Keratinocyte (primary cell): Measurements from ENCODE around the gene HMGA1. TPM values are rescaled to one million over a fixed set of nuclear protein-coding genes. Genes with fewer than 3 reads are reported as not detected.

ENCODE experiments used
- DNase-seq: peaks from one replicate; pipeline ENCODE4 v3.0.0-alpha.2; 2011; ENCODE audit warnings: low read depth, missing footprints, low spot score
- FAIRE-seq: peaks from 2 replicates; lab custom pipeline; 2011; peaks lifted over from hg19 to GRCh38; lab: Jason Lieb, UNC
- H2AFZ ChIP-seq: 2 replicates; pipeline ENCODE4 v1.6.0; 2012; ENCODE audit warnings: low read length, control low read depth, inconsistent platforms; ENCODE audit not compliant: control insufficient read depth
- H3K27ac ChIP-seq: 2 replicates; pipeline ENCODE4 v1.5.1; 2011; ENCODE audit warnings: low read length; ENCODE audit not compliant: control insufficient read depth, insufficient read depth
- H3K27me3 ChIP-seq: 3 replicates; pipeline ENCODE4 v1.6.0; 2011; ENCODE audit warnings: low read length; ENCODE audit not compliant: control insufficient read depth, insufficient read depth; ENCODE audit errors: extremely low read depth
- H3K36me3 ChIP-seq, 2 experiments: 2 replicates in 1 of 2; 3 replicates in 1 of 2; pipeline ENCODE4 v1.5.1; 2011; ENCODE audit warnings: low read length in 2 of 2, mild to moderate bottlenecking in 1 of 2; ENCODE audit not compliant: control insufficient read depth in 2 of 2, insufficient read depth in 2 of 2; ENCODE audit errors: extremely low read depth in 1 of 2
- H3K4me1 ChIP-seq: 3 replicates; pipeline ENCODE4 v1.5.1; 2011; ENCODE audit warnings: low read length; ENCODE audit not compliant: control insufficient read depth, insufficient read depth; ENCODE audit errors: extremely low read depth
- H3K4me2 ChIP-seq: 3 replicates; pipeline ENCODE4 v1.6.0; 2011; ENCODE audit warnings: low read depth, low read length; ENCODE audit not compliant: control insufficient read depth, insufficient read depth; ENCODE audit errors: extremely low read depth
- H3K4me3 ChIP-seq, 3 experiments: fragments of 200-600 bp in 1 of 3; sonication (generic) in 1 of 3; 2 replicates in 2 of 3; 3 replicates in 1 of 3; pipeline ENCODE4 v1.5.1; 2011 to 2016; ENCODE audit warnings: low read length in 3 of 3, mild to moderate bottlenecking in 3 of 3, control low read depth in 2 of 3, inconsistent platforms in 1 of 3, low read depth in 1 of 3, mixed read lengths in 1 of 3, mixed run types in 1 of 3, moderate library complexity in 1 of 3; ENCODE audit not compliant: control insufficient read depth in 2 of 3, insufficient read depth in 2 of 3; ENCODE audit errors: extremely low read depth in 1 of 3
- H3K79me2 ChIP-seq: 2 replicates; pipeline ENCODE4 v1.6.0; 2012; ENCODE audit warnings: low read length; ENCODE audit not compliant: control insufficient read depth, insufficient read depth
- H3K9ac ChIP-seq: 3 replicates; pipeline ENCODE4 v1.6.0; 2011; ENCODE audit warnings: low read length; ENCODE audit not compliant: control insufficient read depth, insufficient read depth; ENCODE audit errors: extremely low read depth
- H3K9me1 ChIP-seq: 3 replicates; pipeline ENCODE4 v1.6.0; 2011; ENCODE audit warnings: low read length; ENCODE audit not compliant: control insufficient read depth, insufficient read depth; ENCODE audit errors: extremely low read depth
- H3K9me3 ChIP-seq: 2 replicates; pipeline ENCODE4 v1.5.1; 2012; ENCODE audit warnings: low read depth, low read length; ENCODE audit not compliant: control insufficient read depth
- H4K20me1 ChIP-seq: 3 replicates; pipeline ENCODE4 v1.6.0; 2011; ENCODE audit warnings: low read length; ENCODE audit not compliant: control insufficient read depth, insufficient read depth; ENCODE audit errors: extremely low read depth
- EZH2 ChIP-seq: IDR thresholded peaks from one replicate; pipeline ENCODE4 v1.6.1; 2012; ENCODE audit warnings: inconsistent platforms, mild to moderate bottlenecking, low read length, moderate library complexity
- dilution Hi-C: fragments of 300-500 bp; cut with MboI; formaldehyde crosslinking; loops from one replicate; pipeline ENCODE4 v1.7.0; 2020; ENCODE audit warnings: low sequenced_read_pairs; ENCODE audit not compliant: extremely low pct_ligation_motif_present
- polyA plus RNA-seq, 5 experiments: library from polyadenylated mRNA; depleted of rRNA in 3 of 5; stranded (reverse) in 3 of 5; stranded (forward) in 1 of 5; unstranded in 1 of 5; fragments of >200 nt; gene quantifications; 1 replicate in 1 of 5; 2 replicates in 3 of 5; 3 replicates in 1 of 5; pipeline versions ENCODE4 v1.2.1 to v1.2.3, GENCODE V29; 2011 to 2012; ENCODE audit warnings: missing spikeins in 2 of 5, low read depth in 1 of 5, low replicate concordance in 1 of 5
- TF ChIP-seq, protein P1 (sequence below), 3 experiments: IDR thresholded peaks in 1 of 3; conservative IDR thresholded peaks in 1 of 3; optimal IDR thresholded peaks in 1 of 3; 2 replicates in 2 of 3; 3 replicates in 1 of 3; pipeline versions ENCODE3 to v1.5.1; 2011; ENCODE audit warnings: low read length in 3 of 3, mild to moderate bottlenecking in 3 of 3, moderate library complexity in 2 of 3, control low read depth in 1 of 3, inconsistent platforms in 1 of 3; ENCODE audit not compliant: insufficient read depth in 2 of 3; ENCODE audit errors: extremely low read depth in 1 of 3

The HMGA1 gene
- polyA plus RNA-seq, 1 donor (not counting 4 experiments of a cell fraction or from before 2014, with no cell fraction given), result 160 TPM

DNA sequence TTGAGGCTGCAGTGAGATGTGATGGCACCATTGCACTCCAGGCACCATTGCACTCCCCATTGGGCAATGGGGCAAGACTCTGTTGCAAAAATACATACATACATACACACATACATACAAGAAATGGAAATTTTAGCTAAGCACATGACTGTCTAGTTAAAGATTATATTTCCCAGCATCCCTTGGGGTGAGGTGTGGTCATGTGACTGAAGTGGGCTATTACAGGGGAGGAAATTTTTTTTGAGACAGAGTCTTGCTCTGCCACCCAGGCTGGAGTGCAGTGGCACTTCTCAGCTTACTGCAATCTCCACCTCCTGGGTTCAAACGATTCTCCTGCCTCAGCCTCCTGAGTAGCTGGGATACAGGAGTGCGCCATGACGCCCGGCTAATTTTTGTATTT, 32.0 kb upstream of the HMGA1 start:
- TF ChIP-seq, protein P1, sequence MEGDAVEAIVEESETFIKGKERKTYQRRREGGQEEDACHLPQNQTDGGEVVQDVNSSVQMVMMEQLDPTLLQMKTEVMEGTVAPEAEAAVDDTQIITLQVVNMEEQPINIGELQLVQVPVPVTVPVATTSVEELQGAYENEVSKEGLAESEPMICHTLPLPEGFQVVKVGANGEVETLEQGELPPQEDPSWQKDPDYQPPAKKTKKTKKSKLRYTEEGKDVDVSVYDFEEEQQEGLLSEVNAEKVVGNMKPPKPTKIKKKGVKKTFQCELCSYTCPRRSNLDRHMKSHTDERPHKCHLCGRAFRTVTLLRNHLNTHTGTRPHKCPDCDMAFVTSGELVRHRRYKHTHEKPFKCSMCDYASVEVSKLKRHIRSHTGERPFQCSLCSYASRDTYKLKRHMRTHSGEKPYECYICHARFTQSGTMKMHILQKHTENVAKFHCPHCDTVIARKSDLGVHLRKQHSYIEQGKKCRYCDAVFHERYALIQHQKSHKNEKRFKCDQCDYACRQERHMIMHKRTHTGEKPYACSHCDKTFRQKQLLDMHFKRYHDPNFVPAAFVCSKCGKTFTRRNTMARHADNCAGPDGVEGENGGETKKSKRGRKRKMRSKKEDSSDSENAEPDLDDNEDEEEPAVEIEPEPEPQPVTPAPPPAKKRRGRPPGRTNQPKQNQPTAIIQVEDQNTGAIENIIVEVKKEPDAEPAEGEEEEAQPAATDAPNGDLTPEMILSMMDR (optimal IDR thresholded peaks at IDR 0.05 in 1 of 3, IDR thresholded peaks at IDR 0.05 in 1 of 3, conservative IDR thresholded peaks at IDR 0.05 in 1 of 3; ENCODE audit: extremely low read depth in 1 of 3, insufficient read depth in 2 of 3, low read length in 3 of 3), result no peak
- no peak for TF ChIP-seq EZH2
- no peaks in the 10 kb centered on the region for H3K9me3 ChIP-seq
- no peak overlapping the region for H3K9ac ChIP-seq
- no peaks in the 10 kb centered on the region for H3K9me1 ChIP-seq
- FAIRE-seq (no peak), DNase-seq (no peak)
- H3K36me3 ChIP-seq, result no peaks in the 10 kb centered on the region
- dilution Hi-C loops, result no loop called here
- H3K27me3 ChIP-seq, result no peaks in the 10 kb centered on the region
- H3K4me1 ChIP-seq, result peaks cover 7% of the 10 kb centered on the region
- no peaks in the 10 kb centered on the region for H3K79me2 ChIP-seq
- H3K4me2 ChIP-seq, result no peak overlapping the region
- H4K20me1 ChIP-seq, result no peaks in the 10 kb centered on the region
- H2AFZ ChIP-seq, result no peak overlapping the region
- H3K27ac ChIP-seq, result no peak overlapping the region
- no peak overlapping the region for H3K4me3 ChIP-seq

DNA sequence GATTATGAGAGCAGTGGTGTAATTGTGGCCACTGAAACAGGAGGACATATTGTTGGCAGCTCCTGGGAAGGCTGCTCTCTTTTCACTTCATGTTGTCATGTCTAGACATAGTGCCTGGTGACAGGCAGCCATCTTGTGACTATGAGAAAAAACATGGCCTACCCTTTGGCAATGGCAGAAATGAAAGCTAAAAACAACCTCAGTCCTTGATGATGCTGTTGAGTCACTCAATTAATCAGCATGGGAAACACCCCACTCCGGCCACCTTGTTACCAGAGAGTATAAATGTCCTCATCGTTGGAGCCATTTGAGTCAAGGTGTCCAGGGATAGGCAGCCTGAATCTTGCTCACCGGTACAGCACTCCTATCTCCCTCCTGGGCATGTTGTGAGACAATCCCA, 31.2 kb upstream of the HMGA1 start:
- TF ChIP-seq, protein P1 (optimal IDR thresholded peaks at IDR 0.05 in 1 of 3, IDR thresholded peaks at IDR 0.05 in 1 of 3, conservative IDR thresholded peaks at IDR 0.05 in 1 of 3; ENCODE audit: extremely low read depth in 1 of 3, insufficient read depth in 2 of 3, low read length in 3 of 3), result no peak
- Histone ChIP-seq H3K79me2 (no peaks in the 10 kb centered on the region), H3K36me3 (no peaks in the 10 kb centered on the region), H4K20me1 (no peaks in the 10 kb centered on the region), H3K4me1 (peaks cover 7% of the 10 kb centered on the region), H3K9ac (no peak overlapping the region), H3K4me3 (no peak overlapping the region), H3K4me2 (no peak overlapping the region), H2AFZ (peak overlapping the region; percentile 87), H3K27ac (no peak overlapping the region), H3K9me3 (no peaks in the 10 kb centered on the region), H3K27me3 (no peaks in the 10 kb centered on the region), H3K9me1 (no peaks in the 10 kb centered on the region)
- DNase-seq (no peak), FAIRE-seq (no peak)
- dilution Hi-C loops, result no loop called here
